ENCODE results near the gene YTHDF1. TPM values are rescaled to one million over a fixed set of nuclear protein-coding genes. Genes with fewer than 3 reads are reported as not detected.

YTHDF1 gene
- total and polyA plus RNA-seq, 2 of the 8 experiments (the other 6 are each of a cell fraction or from before 2014, with no cell fraction given) = 32.8 to 66.0 TPM

DNA sequence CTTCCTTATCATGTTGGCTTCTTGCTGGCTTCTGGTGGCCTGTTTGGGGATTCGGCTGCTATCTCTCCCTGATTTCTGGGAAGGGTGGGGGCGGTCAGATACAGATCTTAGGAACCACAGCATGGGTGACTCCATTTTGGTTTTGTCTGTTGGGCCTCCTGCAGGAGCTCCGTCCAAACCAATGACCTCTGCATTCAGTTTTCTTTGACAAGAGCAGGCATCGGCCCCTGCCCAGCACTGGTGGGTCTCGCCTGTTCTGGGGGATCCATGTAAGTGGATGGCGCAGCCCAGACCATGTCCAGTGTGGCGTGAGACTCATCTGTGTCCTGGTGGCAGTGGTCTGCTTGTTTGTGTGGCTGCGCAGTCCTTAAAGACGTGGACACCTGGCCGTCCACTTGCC lies 48.1 kb upstream of the YTHDF1 start (continued):
- TF ChIP-seq SIX5 (IDR thresholded peaks at IDR 0.05; ENCODE audit: low read depth, low read length) = no peak
- TF ChIP-seq CHD2 (IDR thresholded peaks at IDR 0.05; ENCODE audit: low read length) = no peak
- no peak for TF ChIP-seq PHF8 (conservative IDR thresholded peaks at IDR 0.05; ENCODE audit: low read depth, low read length)
- TF ChIP-seq RBBP5 (IDR thresholded peaks at IDR 0.05; ENCODE audit: borderline replicate concordance, low read depth, low read length) = no peak
- TF ChIP-seq FOSL1 (IDR thresholded peaks at IDR 0.05; ENCODE audit: insufficient read depth, low read depth, low read length) = no peak

Measured in H1 (cell line).